GM18873 (cell line): ENCODE results near the gene GABRB1.
"Not testable (repeated sequence)": the region's sequence is repeated elsewhere in the genome, so short reads cannot be mapped to it uniquely, and the experiment has no call there.

Experiments
- ATAC-seq: cut with Tn5 transposase; IDR thresholded peaks from one replicate; pipeline ENCODE4 v1.9.1; 2021; ENCODE audit warnings: mild to moderate bottlenecking, moderate library complexity, moderate number of reproducible peaks; ENCODE audit not compliant: unreplicated experiment, low FRiP score

The GABRB1 gene

DNA sequence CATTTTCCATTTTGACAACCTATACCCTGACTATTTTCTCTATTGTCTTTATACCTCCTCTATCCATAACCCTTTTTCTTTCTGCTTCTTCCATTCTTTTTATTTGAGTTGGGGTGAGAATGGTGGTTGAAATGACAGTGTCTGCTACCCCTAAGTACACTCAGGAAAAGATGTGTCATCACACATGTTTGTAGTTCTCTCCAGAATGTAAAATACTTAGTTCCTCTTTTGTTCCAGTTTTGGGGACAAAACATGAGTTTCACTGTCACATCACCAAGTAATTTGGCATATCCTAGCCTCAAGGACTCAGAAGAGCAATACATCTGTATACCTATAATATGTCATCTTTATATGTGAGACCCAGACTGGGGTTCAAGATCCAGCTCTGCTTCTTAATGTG is 341.8 kb downstream of the GABRB1 start:
- ATAC-seq = no peak

DNA sequence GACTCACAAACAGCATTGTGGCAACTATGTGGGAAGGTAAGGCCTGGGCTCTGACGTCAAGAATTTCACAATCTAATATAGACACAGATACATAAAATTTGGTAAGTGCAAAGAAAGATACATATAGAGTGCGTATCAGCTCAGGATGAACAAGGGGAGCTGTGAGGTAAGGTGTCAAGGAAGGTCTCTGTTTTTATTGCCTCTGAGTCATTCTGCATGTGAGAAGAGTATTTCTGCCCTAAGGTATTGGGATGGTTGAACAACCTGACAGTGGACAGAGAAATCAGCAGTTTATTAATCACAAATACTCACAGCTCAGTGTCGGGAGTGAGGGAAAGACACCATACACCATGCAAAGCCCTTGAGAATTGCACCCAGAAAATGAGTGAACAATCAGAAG is 342.3 kb downstream of the GABRB1 start:
- ATAC-seq = no peak

DNA sequence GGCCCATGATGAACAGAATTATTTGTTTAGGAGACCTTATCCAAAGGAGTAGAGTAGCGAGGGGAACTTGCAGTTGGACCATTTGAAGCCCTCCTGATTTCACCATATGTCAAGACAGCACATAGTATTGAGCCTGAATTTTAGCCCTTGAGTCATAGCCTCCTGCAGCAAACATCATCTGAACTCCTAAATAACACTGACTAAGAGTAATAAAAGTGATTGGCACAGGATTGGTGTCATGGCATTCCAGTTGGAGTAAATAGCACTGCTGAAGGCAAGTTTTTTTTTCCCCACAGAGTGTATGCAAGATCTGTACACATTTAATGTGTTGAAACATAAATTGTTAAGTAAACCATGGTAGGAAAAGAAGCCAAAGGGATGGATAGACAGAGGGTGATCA is 343.1 kb downstream of the GABRB1 start:
- no peak for ATAC-seq

DNA sequence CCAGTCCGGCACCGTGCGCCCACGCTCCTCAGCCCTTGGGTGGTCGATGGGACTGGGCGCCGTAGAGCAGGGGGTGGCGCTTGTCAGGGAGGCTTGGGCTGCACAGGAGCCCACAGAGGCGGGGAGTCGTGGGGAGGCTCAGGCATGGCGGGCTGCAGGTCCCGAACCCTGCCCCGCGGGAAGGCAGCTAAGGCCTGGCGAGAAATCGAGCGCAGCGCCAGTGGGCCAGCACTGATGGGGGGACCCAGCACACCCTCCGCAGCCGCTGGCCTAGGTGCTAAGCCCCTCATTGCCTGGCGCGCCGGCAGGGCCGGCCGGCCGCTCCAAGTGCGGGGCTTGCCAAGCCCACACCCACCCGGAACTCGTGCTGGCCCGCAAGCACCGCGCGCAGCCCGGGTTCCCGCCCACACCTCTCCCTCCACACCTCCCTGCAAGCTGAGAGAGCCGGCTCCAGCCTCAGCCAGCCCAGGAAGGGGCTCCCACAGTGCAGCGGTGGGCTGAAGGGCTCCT is 346.7 kb downstream of the GABRB1 start:
- ATAC-seq = not testable (repeated sequence)

DNA sequence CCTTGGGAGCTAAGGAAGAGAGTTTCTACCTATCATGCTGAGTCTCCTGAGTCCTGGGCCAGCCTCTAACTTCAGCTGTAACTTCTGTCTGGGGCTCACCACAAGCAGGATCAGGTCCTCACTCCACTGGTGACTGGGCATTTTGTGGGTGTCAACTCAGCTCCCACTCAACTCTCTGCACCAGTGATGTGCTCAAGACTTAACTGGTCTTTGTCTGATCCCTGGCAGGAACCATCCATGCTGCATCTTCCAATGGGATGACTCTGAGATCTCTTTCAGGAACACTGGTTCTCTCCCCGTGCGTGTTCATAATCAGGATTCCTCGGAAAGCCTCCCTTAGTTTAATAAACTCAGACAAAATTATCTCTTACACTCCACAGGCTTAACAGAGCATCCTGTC is 349.8 kb downstream of the GABRB1 start:
- ATAC-seq = no peak

DNA sequence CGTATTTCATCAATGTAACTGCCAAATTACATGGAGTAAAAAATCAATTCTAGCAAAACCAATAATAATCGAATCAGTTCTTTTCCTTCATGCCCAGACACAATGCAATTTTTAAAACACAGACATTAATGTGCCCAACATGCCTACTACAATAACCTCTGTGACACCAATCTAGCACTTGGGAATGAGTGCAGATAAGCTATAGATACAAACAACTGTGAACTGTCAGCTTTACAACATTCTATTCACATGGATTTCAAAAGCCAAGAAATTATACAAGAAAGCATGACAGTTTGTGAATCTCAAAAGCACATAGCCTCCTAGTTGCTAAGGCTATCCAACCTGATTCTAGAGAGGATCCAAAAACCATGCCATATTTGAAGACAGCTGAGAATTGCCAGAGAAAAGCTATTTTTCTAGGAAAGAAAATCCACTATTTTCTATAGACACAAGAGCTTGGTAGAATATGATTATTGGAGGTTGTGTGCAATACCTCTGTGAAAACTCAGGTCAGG is 351.5 kb downstream of the GABRB1 start:
- no peak for ATAC-seq

DNA sequence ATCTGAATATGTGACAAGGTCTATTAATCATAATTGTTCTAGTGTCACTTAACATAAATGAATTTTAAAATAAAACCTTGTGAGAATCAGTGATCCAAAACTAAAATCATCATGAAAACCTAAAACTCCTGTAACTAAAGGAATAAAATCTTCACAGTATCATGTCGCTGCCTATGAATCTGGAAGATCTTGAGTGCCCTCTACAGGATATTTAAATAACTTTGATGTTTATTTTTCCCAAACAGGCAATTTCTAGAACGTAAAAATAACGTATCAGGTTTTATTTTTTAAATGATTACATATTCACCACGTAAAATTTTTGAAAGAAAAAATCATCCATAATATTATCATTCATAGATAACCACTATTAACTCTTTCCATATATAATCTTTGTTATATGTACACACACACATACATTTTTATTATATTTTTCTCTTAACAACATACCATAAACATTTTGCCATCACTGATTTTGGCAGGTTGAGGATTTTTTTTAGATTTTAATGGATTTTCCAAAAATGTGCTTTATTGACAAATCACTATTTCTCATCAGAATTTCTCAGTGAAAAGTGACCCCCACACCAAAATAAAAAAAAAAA is 352.6 kb downstream of the GABRB1 start:
- ATAC-seq = no peak

DNA sequence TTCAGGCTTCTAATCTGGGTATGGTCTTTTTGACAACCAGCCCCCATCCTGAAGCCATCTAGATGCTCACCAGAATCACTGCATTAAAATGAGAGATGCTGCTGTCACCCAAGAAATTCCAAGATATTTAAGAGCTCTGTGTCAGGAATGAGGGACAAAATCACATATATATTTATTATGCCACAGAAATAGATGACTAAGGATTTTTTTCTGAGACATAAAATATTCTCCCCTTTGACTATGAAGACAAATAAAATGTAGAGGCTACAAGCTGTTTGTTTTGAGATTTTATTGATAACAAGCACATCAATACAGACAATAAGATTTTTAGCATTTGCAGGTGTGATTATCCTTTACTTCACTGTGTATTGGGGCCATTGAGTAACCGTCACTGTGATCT is 354.8 kb downstream of the GABRB1 start:
- no peak for ATAC-seq

DNA sequence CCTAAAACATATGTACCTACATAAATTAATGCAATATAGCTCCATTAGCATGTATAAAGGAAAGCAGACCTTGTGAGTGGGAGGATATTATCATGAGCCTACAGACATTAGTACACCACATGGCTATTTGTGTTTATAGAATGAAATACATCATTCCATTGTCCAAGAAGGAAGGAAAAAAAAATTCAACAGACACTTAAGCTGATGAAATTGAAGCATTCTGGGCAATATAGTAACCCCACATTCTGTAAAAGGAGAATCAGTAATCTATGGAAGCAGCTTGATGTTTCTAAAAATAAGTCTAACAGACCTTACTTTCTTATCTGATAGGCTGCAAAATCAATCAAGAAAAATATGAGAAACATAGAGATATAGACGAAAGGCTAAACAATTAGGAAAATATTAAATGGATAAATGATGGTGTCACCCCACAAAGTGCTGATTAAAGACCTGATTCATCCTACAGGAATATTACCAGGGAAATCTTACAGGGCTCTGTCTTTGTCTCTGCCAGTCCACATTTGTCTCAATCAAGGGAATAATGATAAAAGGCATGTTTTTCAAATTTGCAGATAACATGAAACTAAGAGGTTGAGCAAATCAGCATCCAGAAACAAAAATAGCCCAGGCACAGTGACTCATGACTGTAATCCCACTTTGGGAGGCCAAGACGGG is 355.3 kb downstream of the GABRB1 start:
- ATAC-seq = no peak

DNA sequence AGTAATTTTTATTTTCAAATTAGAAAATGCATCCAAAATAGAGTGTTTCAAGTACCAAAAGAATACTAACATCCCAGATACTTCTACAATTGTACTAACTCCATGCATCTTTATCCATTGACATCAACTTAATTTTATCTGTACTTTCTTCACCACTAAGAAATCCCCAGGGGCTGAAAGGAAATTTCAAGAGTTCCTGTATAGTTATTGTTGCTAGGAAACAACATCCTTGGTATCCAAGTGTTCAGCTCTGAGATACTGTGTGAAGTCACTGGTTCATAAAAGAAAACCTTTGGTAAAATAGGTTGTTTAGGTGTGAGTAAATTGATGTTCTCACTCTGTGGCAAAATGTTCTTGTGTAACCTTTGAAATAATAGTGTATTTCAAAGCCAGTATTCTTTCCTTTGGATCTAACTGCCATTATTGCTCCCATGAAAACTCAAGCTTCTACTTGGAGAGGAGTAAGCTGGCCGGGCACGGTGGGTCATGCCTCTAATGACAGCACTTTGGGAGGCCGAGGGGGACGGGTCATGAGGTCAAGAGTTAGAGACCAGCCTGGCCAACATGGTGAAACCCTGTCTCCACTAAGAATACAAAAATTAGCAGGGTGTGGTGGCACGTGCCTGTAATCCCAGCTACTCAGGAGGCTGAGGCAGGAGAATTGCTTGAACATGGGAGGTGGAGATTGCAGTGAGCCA is 359.2 kb downstream of the GABRB1 start:
- ATAC-seq = no peak

DNA sequence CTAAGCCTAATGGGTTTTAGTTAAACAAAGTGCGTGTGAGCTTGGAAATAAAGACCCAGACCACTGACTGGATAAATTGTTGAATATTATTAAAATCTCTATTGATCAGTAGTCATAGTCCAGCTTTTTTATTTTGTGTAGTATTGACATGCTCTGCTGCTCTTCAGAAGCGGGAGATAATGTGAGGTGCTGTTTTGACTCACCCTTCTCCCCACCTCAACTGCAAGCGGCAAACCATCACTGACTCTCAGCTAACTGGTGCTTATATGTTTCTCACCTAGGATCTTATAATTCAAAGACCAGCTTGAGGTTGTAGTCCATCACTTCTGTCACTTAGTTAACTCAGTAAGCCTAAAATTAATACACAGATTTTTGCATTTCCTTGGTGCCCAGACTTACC is 359.9 kb downstream of the GABRB1 start:
- ATAC-seq = no peak

DNA sequence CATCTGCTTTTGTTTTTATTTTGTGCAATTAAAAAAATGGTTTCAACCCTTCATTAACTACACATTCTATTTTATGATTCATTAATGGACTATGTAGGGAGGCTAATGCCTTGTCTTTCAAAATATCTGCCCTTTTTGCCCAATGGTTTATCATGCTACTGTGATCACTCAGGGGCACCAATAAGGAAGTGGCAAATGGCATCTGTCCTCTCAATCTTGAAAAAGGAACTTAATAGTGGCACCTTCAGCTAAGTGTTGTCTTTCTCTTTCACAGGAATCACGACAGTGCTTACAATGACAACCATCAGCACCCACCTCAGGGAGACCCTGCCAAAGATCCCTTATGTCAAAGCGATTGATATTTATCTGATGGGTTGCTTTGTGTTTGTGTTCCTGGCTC is 375.0 kb downstream of the GABRB1 start:
- ATAC-seq = no peak

DNA sequence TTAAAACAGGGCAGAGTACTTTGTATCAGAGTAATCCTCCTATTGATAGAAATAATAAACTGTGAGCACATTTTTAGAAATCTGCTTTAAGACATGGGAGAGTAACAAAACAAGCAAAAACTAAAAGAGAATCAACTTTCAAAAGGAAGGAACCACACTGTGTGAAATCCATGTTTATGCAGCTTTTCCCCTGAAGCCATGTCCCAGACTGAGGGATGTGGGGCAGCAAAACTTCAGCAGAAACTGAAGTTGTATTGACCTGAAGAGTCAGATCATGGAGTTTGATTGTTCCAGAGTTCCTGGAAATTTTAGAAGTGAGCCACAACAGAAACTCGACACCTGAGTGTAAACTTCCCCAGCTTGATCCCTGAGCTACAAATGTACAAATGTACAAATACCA is 378.9 kb downstream of the GABRB1 start:
- no peak for ATAC-seq

DNA sequence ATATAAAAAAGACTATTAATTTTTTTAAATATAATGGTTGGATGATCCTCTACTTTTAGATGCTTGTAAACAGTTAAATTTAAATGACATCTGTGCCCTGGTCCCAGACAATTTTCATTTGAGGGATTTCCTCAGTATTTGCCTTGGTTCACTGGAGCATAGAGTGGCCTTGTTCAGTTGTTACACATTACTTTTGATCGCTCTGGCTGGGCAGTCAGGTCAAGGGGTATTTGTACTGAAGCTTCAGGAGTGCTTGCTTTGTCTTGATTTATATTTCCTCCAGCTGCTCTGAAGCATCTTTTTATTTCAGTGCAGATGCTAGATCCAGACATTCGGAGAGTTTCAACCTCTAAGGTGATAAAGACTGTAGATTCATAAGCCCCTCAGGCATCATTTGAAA is 382.2 kb downstream of the GABRB1 start:
- ATAC-seq = no peak

DNA sequence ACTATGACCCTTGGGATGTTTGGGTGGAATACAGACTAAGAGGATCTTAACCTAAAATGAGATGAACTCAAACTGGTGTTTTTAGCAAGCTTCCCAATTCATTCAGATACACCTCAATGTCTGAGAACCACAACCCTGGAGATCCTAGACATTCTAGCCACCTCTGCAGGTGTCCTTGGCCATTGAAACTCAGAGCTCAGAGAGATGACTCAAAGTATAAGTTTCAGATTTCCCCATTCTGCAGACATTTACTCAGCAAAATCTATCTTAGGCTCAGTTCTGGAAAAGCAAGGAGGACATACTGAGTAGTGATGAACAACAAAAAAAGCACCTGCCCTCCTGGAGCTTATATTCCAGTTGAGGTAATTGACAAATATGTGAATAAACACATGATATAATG is 384.4 kb downstream of the GABRB1 start:
- ATAC-seq = peak; percentile 62

DNA sequence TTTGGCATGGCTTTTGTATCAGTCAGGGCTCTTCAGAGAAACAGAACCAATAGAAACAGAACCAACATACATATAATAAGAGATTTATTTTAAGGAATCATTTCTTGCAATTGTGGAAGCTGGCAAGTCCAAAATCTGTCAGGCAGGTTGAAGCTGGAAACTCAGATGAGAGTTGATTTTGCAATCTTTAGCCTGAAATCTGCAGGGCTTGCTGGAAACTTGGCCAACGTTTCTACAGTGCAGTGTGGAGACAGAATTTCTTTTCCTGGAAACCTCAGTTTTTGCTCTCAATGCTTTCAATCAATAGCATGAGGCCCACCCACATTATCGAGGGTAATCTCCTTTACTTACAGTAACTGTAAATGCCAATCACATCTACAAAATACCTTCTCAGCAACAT is 386.8 kb downstream of the GABRB1 start:
- ATAC-seq = no peak

DNA sequence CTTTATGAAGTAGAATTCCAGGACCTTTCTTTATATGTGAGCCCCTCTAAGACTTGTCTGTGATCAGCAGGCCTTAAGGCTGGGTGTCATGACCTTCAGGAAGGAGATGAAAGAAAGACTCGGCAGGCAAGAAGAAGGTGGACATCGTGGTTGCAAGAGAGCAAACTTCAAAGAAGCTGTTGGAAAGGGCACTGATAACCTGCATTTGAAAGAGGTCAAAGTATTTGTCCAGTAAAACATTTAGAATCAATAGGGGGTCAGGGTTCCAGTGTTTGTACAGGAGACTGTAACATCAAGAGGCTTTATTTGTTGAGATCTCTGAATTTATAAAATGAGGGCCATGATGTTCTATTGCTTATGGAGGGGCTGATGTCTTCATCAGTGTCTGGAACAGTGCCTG is 387.9 kb downstream of the GABRB1 start:
- no peak for ATAC-seq

DNA sequence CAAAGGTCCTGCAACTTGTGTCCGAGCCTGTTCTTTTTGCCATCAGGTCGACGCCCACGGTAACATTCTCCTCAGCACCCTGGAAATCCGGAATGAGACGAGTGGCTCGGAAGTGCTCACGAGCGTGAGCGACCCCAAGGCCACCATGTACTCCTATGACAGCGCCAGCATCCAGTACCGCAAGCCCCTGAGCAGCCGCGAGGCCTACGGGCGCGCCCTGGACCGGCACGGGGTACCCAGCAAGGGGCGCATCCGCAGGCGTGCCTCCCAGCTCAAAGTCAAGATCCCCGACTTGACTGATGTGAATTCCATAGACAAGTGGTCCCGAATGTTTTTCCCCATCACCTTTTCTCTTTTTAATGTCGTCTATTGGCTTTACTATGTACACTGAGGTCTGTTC is 394.3 kb downstream of the GABRB1 start:
- ATAC-seq = no peak

DNA sequence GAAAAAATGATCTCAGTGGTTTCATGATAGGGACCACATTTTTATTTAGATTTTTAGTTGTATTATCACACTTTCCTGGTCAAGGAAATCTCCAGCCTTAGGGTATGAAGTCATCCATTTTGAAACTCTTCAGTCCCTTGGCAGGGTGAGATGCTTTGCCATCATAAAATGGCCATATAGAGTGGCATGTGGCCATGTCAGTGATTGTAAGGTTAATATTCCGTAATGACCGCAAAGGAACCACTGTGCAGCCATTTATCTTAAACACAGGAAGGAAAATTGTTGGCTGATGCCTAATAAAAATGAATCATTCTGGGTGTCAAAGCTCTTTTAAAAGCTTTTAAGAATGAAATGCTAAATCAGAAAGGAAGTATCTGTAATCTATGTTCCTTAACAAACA is 396.6 kb downstream of the GABRB1 start:
- ATAC-seq = no peak

DNA sequence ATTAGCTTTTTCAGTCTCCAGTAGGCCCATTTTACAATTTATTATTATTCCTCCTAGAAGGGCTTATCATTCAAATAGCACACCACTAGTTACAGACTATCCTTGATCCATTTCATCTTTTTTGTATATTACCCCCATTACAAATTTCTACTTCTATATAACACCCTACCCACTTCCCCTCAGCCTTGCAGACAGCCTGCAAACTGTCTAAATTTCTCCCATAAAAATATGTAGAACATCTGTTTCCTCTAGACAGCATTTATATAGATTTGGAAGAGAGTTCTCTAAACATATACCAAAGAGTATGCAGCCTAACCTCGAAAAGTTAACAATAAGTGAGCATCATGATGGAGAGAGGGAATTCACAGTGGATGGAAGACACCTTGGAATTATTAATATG is 401.4 kb downstream of the GABRB1 start:
- no peak for ATAC-seq

DNA sequence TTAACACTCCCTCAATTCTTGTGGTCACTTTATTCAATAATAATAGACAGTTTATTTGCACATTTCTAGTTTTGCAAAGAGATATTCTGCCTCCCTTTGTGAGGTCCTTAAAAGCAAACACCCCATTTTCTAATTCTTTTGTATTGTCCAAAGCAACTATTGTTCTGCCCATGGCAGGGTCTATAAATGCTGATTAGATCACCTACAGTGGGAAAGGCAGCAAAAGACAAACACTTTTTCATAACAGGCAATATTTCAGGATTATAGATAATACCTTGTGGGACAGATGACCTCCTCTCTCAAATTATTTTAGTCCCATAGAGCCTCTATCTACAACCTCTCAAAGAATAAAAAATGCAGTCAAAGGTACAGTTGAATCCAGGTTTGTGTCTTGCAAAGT is 403.6 kb downstream of the GABRB1 start:
- ATAC-seq = no peak

DNA sequence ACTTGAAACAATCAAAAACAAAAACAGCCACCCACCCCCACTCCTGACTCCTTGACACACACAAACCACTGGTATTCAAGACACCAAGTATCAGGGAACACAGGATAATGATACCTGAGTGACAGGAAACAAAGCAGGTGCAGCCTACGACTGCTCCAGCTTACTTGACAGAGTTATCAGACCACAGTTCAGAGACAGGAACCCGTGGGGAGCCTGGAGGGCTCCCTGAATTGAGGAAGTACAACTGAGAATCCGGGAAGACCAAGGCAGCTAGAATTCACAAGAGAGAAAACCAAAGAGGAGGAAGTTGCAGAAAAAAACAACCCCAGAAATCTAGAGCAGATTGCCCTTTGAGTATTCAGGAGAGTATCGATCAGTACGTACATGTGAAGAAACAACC is 411.6 kb downstream of the GABRB1 start:
- no peak for ATAC-seq
